Lower leg skin (tissue), 3 donors: Measurements from ENCODE around the gene NFATC2.

Experiments
- CTCF ChIP-seq, 3 donors: fragments of 450-650 bp; IDR thresholded peaks; one replicate each; pipeline ENCODE4 v1.5.1; 2016; ENCODE audit warnings: antibody characterized with exemption in 3 of 3, mild to moderate bottlenecking in 3 of 3, moderate library complexity in 2 of 3
- POLR2A ChIP-seq, 2 donors: fragments of 450-650 bp; IDR thresholded peaks; one replicate each; pipeline ENCODE4 v1.6.1; 2016 to 2017; ENCODE audit warnings: antibody characterized with exemption in 2 of 2, mild to moderate bottlenecking in 1 of 2, moderate library complexity in 1 of 2

- TF ChIP-seq CTCF (IDR thresholded peaks at IDR 0.05) (no peak), POLR2A (IDR thresholded peaks at IDR 0.05) (no peak)
Observed at GRCh38 chr20:51429696-51430095, 112.8 kb downstream of the NFATC2 start.
